Measurements from ENCODE around the gene ANKRD34A.

The ANKRD34A gene

DNA sequence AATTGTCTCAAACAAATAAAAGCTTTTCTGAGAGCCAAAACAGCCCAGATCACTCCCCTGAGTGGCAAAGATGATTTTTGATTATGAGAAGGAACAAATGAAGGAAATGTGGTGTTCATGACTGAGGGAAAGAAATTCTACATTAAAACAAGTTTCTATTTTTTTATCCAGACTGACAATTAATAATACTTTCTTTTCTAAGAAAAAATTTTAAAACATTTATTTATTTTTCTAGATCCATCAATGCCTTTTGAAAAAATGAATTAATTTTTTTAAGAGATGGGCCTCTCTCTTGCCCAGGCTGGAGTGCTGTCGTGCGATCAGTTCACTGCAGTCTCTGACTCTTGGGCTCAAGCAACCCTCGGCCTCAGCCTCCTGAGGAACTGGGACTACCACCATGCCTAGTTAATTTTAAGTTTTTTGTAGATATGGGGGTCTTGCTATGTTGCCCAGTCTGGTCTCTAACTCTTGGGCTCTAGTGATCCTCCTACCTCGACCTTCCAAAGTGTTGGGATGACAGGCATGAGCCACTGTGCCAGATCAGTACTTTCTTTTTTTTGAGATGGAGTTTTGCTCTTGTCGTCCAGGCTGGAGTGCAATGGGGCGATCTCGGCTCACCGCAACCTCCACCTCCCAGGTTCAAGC is 43.2 kb upstream of the ANKRD34A start:
- Histone ChIP-seq H3K79me2 (ENCODE audit: control insufficient read depth, insufficient read depth, low read length, poor library complexity) (no peaks in the 10 kb centered on the region), H2BK120ac (ENCODE audit: insufficient read depth, low read length, poor library complexity) (no peak overlapping the region), H3K4me1 (ENCODE audit: control insufficient read depth in 1 of 2, insufficient read depth in 2 of 2, low read length in 2 of 2) (peaks cover 0 to 2% of the 10 kb centered on the region in 2 experiments), H2AK5ac (ENCODE audit: low read length) (no peak overlapping the region), H3K9ac (ENCODE audit: low read length) (no peak overlapping the region), H4K8ac (ENCODE audit: low read depth, low read length) (no peak overlapping the region), H3K36me3 (ENCODE audit: control insufficient read depth in 1 of 2, insufficient read depth in 2 of 2, low read length in 2 of 2) (no peaks in the 10 kb centered on the region), H3K27me3 (ENCODE audit: insufficient read depth, low read length) (no peaks in the 10 kb centered on the region), H3K27ac (ENCODE audit: low read depth, low read length) (no peak overlapping the region), H2BK12ac (ENCODE audit: low read length) (no peak overlapping the region), H2AFZ (ENCODE audit: insufficient read depth, low read length, poor library complexity) (no peak overlapping the region), H2BK5ac (ENCODE audit: low read depth, low read length, poor library complexity) (no peak overlapping the region), H3K4ac (ENCODE audit: low read depth, low read length) (no peak overlapping the region), H3K9me3 (ENCODE audit: insufficient read depth, low read depth, low read length) (no peaks in the 10 kb centered on the region), H3K4me3 (ENCODE audit: low read depth, low read length) (no peak overlapping the region), H3K4me2 (ENCODE audit: low read length) (no peak overlapping the region), H3K14ac (ENCODE audit: low read length) (no peak overlapping the region), H3K18ac (ENCODE audit: low read length) (no peak overlapping the region), H4K12ac (ENCODE audit: low read depth, low read length) (no peak overlapping the region), H4K91ac (ENCODE audit: low read depth, low read length) (no peak overlapping the region), H3K79me1 (ENCODE audit: low read length) (no peaks in the 10 kb centered on the region), H3K23ac (ENCODE audit: low read length) (no peak overlapping the region)
- DNase-seq: no peak
- no CpG with 5 or more reads among the region's 8 CpGs for WGBS (ENCODE audit: extremely low coverage, insufficient coverage, insufficient read length)

DNA sequence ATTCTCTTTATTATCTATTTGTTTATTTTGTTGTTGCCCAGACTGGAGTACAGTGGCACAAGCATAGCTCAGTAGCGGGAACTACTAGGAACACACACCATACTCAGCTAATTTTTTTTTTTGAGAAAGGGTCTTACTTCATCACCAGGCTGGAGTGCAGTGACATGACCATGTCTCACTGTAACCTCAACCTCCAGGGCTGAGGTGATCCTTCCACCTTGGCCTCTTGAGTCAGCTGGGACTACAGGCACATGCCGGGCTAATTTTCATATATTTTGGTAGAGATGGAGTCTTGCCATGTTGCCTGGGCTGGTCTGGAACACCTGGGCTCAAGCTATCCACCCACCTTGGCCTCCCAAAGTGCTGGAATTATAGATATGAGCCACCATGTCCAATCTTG is 37.3 kb upstream of the ANKRD34A start:
- WGBS (ENCODE audit: extremely low coverage, insufficient coverage, insufficient read length): no CpG with 5 or more reads among the region's 2 CpGs
- no peaks in the 10 kb centered on the region for H3K79me2 ChIP-seq (ENCODE audit: control insufficient read depth, insufficient read depth, low read length, poor library complexity)
- no peaks in the 10 kb centered on the region for H3K27me3 ChIP-seq (ENCODE audit: insufficient read depth, low read length)
- H3K9ac ChIP-seq (ENCODE audit: low read length): no peak overlapping the region
- no peak overlapping the region for H3K14ac ChIP-seq (ENCODE audit: low read length)
- H3K4ac ChIP-seq (ENCODE audit: low read depth, low read length): no peak overlapping the region
- no peaks in the 10 kb centered on the region for H3K9me3 ChIP-seq (ENCODE audit: insufficient read depth, low read depth, low read length)
- no peak overlapping the region for H3K18ac ChIP-seq (ENCODE audit: low read length)
- no peak overlapping the region for H4K12ac ChIP-seq (ENCODE audit: low read depth, low read length)
- no peak for DNase-seq
- H4K8ac ChIP-seq (ENCODE audit: low read depth, low read length): no peak overlapping the region
- H3K4me3 ChIP-seq (ENCODE audit: low read depth, low read length): no peak overlapping the region
- no peak overlapping the region for H2AK5ac ChIP-seq (ENCODE audit: low read length)
- H3K4me2 ChIP-seq (ENCODE audit: low read length): no peak overlapping the region
- peaks cover 4 to 9% of the 10 kb centered on the region in 2 experiments for H3K4me1 ChIP-seq (ENCODE audit: control insufficient read depth in 1 of 2, insufficient read depth in 2 of 2, low read length in 2 of 2)
- H2AFZ ChIP-seq (ENCODE audit: insufficient read depth, low read length, poor library complexity): no peak overlapping the region
- no peak overlapping the region for H4K91ac ChIP-seq (ENCODE audit: low read depth, low read length)
- H3K23ac ChIP-seq (ENCODE audit: low read length): no peak overlapping the region
- H3K36me3 ChIP-seq (ENCODE audit: control insufficient read depth in 1 of 2, insufficient read depth in 2 of 2, low read length in 2 of 2): no peaks in the 10 kb centered on the region
- H2BK5ac ChIP-seq (ENCODE audit: low read depth, low read length, poor library complexity): no peak overlapping the region
- H3K79me1 ChIP-seq (ENCODE audit: low read length): peaks cover 5% of the 10 kb centered on the region
- H3K27ac ChIP-seq (ENCODE audit: low read depth, low read length): no peak overlapping the region
- no peak overlapping the region for H2BK12ac ChIP-seq (ENCODE audit: low read length)
- no peak overlapping the region for H2BK120ac ChIP-seq (ENCODE audit: insufficient read depth, low read length, poor library complexity)

DNA sequence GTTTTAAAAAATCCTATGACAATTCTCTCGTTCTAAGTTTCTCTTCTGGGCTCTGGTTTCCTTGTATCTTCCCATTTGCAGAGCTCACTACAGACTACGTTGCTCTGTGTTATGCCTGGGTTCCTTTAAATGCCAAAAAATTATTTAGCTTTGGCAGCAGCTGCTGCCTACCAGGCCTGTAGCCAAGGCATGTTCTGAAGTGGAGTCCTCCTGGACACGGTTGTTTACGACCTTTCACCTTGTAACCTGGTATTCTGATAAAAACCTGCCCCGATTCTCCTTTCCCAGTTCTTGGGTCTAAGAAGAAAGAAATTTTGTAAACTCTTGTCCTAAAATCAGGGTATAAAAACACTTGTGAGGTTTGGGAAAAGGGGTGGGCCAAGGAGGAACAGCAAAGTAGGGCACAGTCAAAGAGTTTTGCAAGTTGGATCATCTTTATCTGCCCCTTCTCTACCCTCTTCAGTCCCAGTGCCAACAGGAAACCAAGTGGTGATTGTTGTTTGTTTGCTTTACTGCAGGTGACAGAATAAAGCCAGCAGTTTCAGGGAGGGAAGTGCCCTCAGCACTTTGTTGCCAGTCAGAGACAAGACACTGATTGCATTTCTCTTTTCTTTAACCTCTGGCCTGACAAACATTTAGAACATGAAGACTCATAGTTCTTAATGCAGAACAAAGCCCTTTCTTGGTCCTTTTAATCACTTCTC is 35.1 kb upstream of the ANKRD34A start:
- no peaks in the 10 kb centered on the region for H3K79me2 ChIP-seq (ENCODE audit: control insufficient read depth, insufficient read depth, low read length, poor library complexity)
- H3K23ac ChIP-seq (ENCODE audit: low read length): no peak overlapping the region
- no peak overlapping the region for H4K8ac ChIP-seq (ENCODE audit: low read depth, low read length)
- H4K12ac ChIP-seq (ENCODE audit: low read depth, low read length): no peak overlapping the region
- H2BK5ac ChIP-seq (ENCODE audit: low read depth, low read length, poor library complexity): no peak overlapping the region
- no peak overlapping the region for H3K9ac ChIP-seq (ENCODE audit: low read length)
- H3K79me1 ChIP-seq (ENCODE audit: low read length): peaks cover 6% of the 10 kb centered on the region
- no peak overlapping the region for H3K27ac ChIP-seq (ENCODE audit: low read depth, low read length)
- no peaks in the 10 kb centered on the region for H3K27me3 ChIP-seq (ENCODE audit: insufficient read depth, low read length)
- no peak for DNase-seq
- no peak overlapping the region for H3K14ac ChIP-seq (ENCODE audit: low read length)
- no peaks in the 10 kb centered on the region for H3K9me3 ChIP-seq (ENCODE audit: insufficient read depth, low read depth, low read length)
- H3K18ac ChIP-seq (ENCODE audit: low read length): no peak overlapping the region
- H2BK120ac ChIP-seq (ENCODE audit: insufficient read depth, low read length, poor library complexity): no peak overlapping the region
- H3K4ac ChIP-seq (ENCODE audit: low read depth, low read length): no peak overlapping the region
- H2AFZ ChIP-seq (ENCODE audit: insufficient read depth, low read length, poor library complexity): no peak overlapping the region
- no peak overlapping the region for H4K91ac ChIP-seq (ENCODE audit: low read depth, low read length)
- no peak overlapping the region for H2BK12ac ChIP-seq (ENCODE audit: low read length)
- peaks cover 5 to 13% of the 10 kb centered on the region in 2 experiments for H3K4me1 ChIP-seq (ENCODE audit: control insufficient read depth in 1 of 2, insufficient read depth in 2 of 2, low read length in 2 of 2)
- H3K4me2 ChIP-seq (ENCODE audit: low read length): no peak overlapping the region
- H2AK5ac ChIP-seq (ENCODE audit: low read length): no peak overlapping the region
- H3K36me3 ChIP-seq (ENCODE audit: control insufficient read depth in 1 of 2, insufficient read depth in 2 of 2, low read length in 2 of 2): peaks cover under 1 to 1% of the 10 kb centered on the region in 2 experiments
- no peak overlapping the region for H3K4me3 ChIP-seq (ENCODE audit: low read depth, low read length)
- no CpG with 5 or more reads among the region's 5 CpGs for WGBS (ENCODE audit: extremely low coverage, insufficient coverage, insufficient read length)

DNA sequence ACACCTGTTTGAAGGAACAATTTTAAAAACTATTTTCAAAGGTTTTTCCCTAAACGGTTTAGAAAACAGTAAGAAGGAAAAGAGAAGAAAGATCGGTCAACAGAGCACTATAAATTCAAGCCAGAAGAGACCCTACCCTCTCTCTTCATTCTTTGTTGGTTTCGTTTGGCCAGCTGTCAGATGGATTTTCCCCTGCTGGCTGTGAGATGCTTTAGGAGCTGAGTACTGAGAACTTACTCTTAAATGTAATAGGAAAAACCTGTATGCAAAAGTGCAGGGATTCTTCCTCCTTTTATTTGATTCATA is 33.3 kb upstream of the ANKRD34A start:
- no peak overlapping the region for H4K8ac ChIP-seq (ENCODE audit: low read depth, low read length)
- no peak overlapping the region for H2BK12ac ChIP-seq (ENCODE audit: low read length)
- no peak overlapping the region for H3K9ac ChIP-seq (ENCODE audit: low read length)
- H3K14ac ChIP-seq (ENCODE audit: low read length): no peak overlapping the region
- no peak overlapping the region for H4K12ac ChIP-seq (ENCODE audit: low read depth, low read length)
- H2BK120ac ChIP-seq (ENCODE audit: insufficient read depth, low read length, poor library complexity): no peak overlapping the region
- H3K36me3 ChIP-seq (ENCODE audit: control insufficient read depth in 1 of 2, insufficient read depth in 2 of 2, low read length in 2 of 2): peaks cover 6 to 8% of the 10 kb centered on the region in 2 experiments
- H3K79me2 ChIP-seq (ENCODE audit: control insufficient read depth, insufficient read depth, low read length, poor library complexity): no peaks in the 10 kb centered on the region
- WGBS (ENCODE audit: extremely low coverage, insufficient coverage, insufficient read length): no CpG with 5 or more reads among the region's 3 CpGs
- H3K4me2 ChIP-seq (ENCODE audit: low read length): no peak overlapping the region
- no peaks in the 10 kb centered on the region for H3K27me3 ChIP-seq (ENCODE audit: insufficient read depth, low read length)
- no peak overlapping the region for H2AFZ ChIP-seq (ENCODE audit: insufficient read depth, low read length, poor library complexity)
- H3K4me3 ChIP-seq (ENCODE audit: low read depth, low read length): no peak overlapping the region
- H3K18ac ChIP-seq (ENCODE audit: low read length): no peak overlapping the region
- no peak overlapping the region for H3K4ac ChIP-seq (ENCODE audit: low read depth, low read length)
- no peak for DNase-seq
- no peak overlapping the region for H2BK5ac ChIP-seq (ENCODE audit: low read depth, low read length, poor library complexity)
- H4K91ac ChIP-seq (ENCODE audit: low read depth, low read length): no peak overlapping the region
- H2AK5ac ChIP-seq (ENCODE audit: low read length): no peak overlapping the region
- no peak overlapping the region for H3K23ac ChIP-seq (ENCODE audit: low read length)
- no peak overlapping the region for H3K27ac ChIP-seq (ENCODE audit: low read depth, low read length)
- H3K79me1 ChIP-seq (ENCODE audit: low read length): peaks cover 6% of the 10 kb centered on the region
- H3K4me1 ChIP-seq (ENCODE audit: control insufficient read depth in 1 of 2, insufficient read depth in 2 of 2, low read length in 2 of 2): peaks cover 5 to 17% of the 10 kb centered on the region in 2 experiments
- H3K9me3 ChIP-seq (ENCODE audit: insufficient read depth, low read depth, low read length): no peaks in the 10 kb centered on the region

Data from trophoblast cell (in vitro differentiated cells and primary cell).